HG02981 (cell line): ENCODE data around the gene NFATC3.

Source experiments
- ATAC-seq: cut with Tn5 transposase; IDR thresholded peaks from one replicate; pipeline ENCODE4 v1.9.1; 2021; ENCODE audit warnings: mild to moderate bottlenecking, moderate library complexity; ENCODE audit not compliant: unreplicated experiment

Gene NFATC3

GRCh38 chr16:68244903-68245853 is 160.0 kb downstream of the NFATC3 start, which contains the start of gene PLA2G15:
Gene PLA2G15, plus strand, starts transcription at chr16:68245373. Its CDS starts 54 bp downstream, at chr16:68245427.
- ATAC-seq = peak; percentile 84

GRCh38 chr16:68246121-68246520 is 161.0 kb downstream of the NFATC3 start:
- ATAC-seq = no peak

GRCh38 chr16:68246666-68247065 is 161.5 kb downstream of the NFATC3 start:
- ATAC-seq = no peak

- ATAC-seq = no peak
These were observed 162.2 kb downstream of the NFATC3 start for GRCh38 chr16:68247400-68247799.

- ATAC-seq = no peak
These were observed 162.8 kb downstream of the NFATC3 start for GRCh38 chr16:68247932-68248331.

- no peak for ATAC-seq
These were observed 164.2 kb downstream of the NFATC3 start for GRCh38 chr16:68249371-68249770.

- no peak for ATAC-seq
These were observed 165.8 kb downstream of the NFATC3 start for GRCh38 chr16:68250951-68251350.

- no peak for ATAC-seq
These were observed 166.7 kb downstream of the NFATC3 start for GRCh38 chr16:68251832-68252231.

- ATAC-seq = no peak
These were observed 167.2 kb downstream of the NFATC3 start for GRCh38 chr16:68252383-68252782.

- ATAC-seq = no peak
These were observed 168.6 kb downstream of the NFATC3 start for GRCh38 chr16:68253721-68254120.

- ATAC-seq = no peak
These were observed 170.5 kb downstream of the NFATC3 start for GRCh38 chr16:68255712-68256111.

- peak; percentile 57 for ATAC-seq
These were observed 172.2 kb downstream of the NFATC3 start for GRCh38 chr16:68257251-68257905.

GRCh38 chr16:68257906-68258800 is 173.0 kb downstream of the NFATC3 start:
- peak; percentile 15 for ATAC-seq

GRCh38 chr16:68259007-68259825 is 174.0 kb downstream of the NFATC3 start:
- no peak for ATAC-seq

- ATAC-seq = peak; percentile 12
These were observed 178.5 kb downstream of the NFATC3 start for GRCh38 chr16:68263559-68264127.

GRCh38 chr16:68264128-68265077 is 179.2 kb downstream of the NFATC3 start, which contains the start of gene SLC7A6:
Gene SLC7A6, plus strand, starts transcription at chr16:68264526. Its CDS starts 10,201 bp downstream, at chr16:68274727.
- peak; percentile 53 for ATAC-seq

- peak; percentile 14 for ATAC-seq
These were observed 180.1 kb downstream of the NFATC3 start for GRCh38 chr16:68265078-68265920.
